Measurements from ENCODE around the gene PACRG.

Gene PACRG

DNA sequence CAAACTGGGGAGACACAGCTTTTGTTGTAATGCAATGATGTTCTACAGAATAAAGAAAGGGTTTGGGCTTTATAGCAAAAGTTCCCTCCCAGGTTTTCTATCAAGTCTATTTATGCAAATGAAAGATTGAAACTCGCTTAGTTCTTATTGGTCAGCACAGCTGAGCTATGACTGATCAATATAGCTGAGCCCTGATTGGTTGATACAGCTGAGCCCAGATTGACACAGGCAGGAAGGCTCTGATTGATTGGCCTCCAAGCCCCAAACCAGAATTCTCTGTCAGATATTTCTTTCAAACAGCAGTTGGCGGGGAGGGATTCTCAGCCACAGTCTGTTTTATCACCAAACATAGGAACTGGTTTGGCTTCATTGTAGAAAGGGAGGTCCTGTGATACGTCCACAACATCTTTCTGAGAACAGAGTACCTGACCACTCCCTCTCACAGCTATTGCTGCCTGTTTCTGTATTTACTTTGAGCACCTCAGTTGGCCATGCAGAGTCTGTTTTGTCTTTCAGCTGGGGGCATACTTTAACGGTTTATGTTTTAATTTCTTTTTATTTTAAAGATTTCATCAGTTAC, 223.5 kb downstream of the PACRG start:
- in situ Hi-C loops (cut with HindIII; ENCODE audit: low pct_unique_long_range_greater_than_20kb, low sequenced_read_pairs): no loop called here

DNA sequence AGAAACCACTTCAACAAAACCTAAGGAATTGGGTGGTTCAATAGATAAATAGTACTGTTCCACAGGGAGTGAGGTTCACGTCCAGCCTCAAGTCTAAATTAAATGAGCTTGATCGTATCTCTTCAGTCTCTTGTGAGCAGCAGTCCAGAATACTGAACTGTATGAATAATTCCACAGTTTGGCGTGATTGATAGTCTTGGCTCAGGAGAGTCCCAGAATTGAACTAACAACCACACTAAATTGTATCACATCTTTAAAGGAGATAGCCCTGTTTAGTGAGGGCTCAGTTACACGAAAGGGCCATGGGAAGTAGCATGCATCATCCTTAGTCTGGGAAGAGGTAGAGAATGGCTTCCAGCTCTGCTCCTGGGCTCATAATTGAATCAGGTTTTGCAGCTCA, 224.6 kb downstream of the PACRG start:
- no peak for DNase-seq (ENCODE audit: low read depth in 1 of 2, low spot score in 1 of 2)
- in situ Hi-C loops (cut with HindIII; ENCODE audit: low pct_unique_long_range_greater_than_20kb, low sequenced_read_pairs): no loop called here
- no peak for TF ChIP-seq JUND (IDR thresholded peaks at IDR 0.05; ENCODE audit: low read depth)

More for the DNA sequence above, 223.5 kb downstream of the PACRG start:
- no peak for TF ChIP-seq JUND (IDR thresholded peaks at IDR 0.05; ENCODE audit: low read depth)
- no peak for DNase-seq (ENCODE audit: low read depth in 1 of 2, low spot score in 1 of 2)

DNA sequence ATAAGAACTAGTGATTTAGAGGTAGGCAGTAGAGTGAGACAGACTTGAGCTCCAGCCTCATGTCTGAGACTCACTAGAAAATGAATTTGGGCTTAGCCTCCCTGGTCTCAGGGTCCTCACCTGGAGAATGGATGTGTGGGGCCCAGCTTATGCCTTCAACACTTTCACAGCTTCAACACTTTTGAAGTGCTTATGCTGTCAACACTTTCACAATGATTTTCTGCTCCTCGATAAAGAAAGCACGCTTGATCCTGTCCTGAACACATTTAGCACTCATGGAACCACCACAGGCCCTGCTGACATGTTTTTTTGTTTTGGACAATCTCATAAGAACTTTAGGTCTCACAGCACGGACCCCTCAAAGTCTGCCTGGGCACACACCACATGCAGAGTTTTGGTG, 229.3 kb downstream of the PACRG start:
- DNase-seq (ENCODE audit: low read depth in 1 of 2, low spot score in 1 of 2): no peak
- in situ Hi-C loops (cut with HindIII; ENCODE audit: low pct_unique_long_range_greater_than_20kb, low sequenced_read_pairs): no loop called here
- no peak for TF ChIP-seq JUND (IDR thresholded peaks at IDR 0.05; ENCODE audit: low read depth)

DNA sequence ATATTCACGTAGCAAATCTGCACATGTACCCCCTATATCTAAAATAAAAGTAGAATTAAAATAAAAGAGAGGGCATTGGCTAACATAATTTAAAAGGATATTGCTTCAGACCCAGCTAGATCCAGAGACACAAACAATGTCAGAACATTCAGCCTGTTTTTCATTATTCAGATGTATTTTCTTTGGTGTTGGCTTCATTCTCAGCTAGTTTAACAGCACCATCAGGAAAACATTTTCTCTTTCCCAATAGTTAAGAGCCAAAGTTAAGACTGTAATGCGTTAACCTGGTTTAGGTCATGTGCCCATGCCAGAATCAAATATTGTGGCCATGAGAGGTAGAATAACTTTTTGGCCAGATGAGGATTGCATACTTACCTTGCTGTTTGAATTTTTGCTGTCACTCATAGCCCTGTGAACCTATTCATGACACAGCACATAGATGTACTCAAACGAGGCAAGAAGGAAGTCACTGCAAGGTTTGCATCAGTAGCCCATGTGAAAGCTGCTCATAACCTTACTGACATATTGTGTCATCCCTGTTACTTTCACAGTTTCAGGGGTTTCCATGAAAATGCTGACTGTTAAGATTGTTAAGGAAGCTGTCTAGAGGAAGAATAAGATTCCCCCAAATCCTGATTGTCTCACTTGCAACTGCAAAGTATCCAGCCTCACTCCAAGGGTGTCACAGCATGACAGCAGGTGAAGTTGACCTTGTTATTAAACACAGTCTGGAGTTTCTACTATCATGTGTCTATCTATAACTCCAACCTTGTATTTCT, 233.1 kb downstream of the PACRG start:
- no peak for DNase-seq (ENCODE audit: low read depth in 1 of 2, low spot score in 1 of 2)
- in situ Hi-C loops (cut with HindIII; ENCODE audit: low pct_unique_long_range_greater_than_20kb, low sequenced_read_pairs): no loop called here
- no peak for TF ChIP-seq JUND (IDR thresholded peaks at IDR 0.05; ENCODE audit: low read depth)

GRCh38 chr6:162962093-162962492, 234.3 kb downstream of the PACRG start:
- in situ Hi-C loops (cut with HindIII; ENCODE audit: low pct_unique_long_range_greater_than_20kb, low sequenced_read_pairs): no loop called here
- TF ChIP-seq JUND (IDR thresholded peaks at IDR 0.05; ENCODE audit: low read depth): no peak
- no peak for DNase-seq (ENCODE audit: low read depth in 1 of 2, low spot score in 1 of 2)

- no peak for TF ChIP-seq JUND (IDR thresholded peaks at IDR 0.05; ENCODE audit: low read depth)
- DNase-seq (ENCODE audit: low read depth in 1 of 2, low spot score in 1 of 2): no peak
- in situ Hi-C loops (cut with HindIII; ENCODE audit: low pct_unique_long_range_greater_than_20kb, low sequenced_read_pairs): no loop called here
These were observed 236.1 kb downstream of the PACRG start for GRCh38 chr6:162963861-162964260.

DNA sequence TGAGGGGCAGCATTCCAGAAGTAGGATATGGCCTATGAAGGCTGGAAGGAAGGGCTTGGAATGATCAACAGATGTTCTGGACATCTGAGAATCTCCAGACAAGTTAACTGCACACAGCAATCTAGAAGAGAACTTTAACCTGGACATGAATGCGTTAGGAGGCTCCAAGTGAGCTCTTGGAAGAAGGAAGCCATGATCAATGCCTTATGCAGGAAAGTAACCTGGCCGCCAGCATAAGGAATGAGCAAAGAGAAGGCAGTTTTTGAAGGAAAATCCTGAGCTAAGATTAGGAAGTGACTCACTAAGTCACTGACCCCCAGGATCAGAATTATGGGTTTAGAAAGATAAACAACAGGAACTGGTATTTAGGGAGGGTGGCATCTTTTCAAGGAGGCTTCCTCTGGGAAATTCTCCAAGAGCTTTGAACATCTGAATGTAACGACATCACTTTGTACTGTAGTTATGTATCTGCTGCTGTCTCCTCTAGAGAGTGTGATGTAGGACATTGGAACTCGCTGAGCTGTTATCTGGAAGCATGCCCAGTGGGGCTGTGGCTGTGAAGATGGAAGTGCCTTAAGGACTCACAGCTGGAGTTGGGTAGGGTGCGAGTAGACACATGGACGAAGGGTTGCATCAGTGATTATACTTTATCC, 236.8 kb downstream of the PACRG start:
- in situ Hi-C loops (cut with HindIII; ENCODE audit: low pct_unique_long_range_greater_than_20kb, low sequenced_read_pairs): no loop called here
- no peak for TF ChIP-seq JUND (IDR thresholded peaks at IDR 0.05; ENCODE audit: low read depth)
- no peak for DNase-seq (ENCODE audit: low read depth in 1 of 2, low spot score in 1 of 2)

DNA sequence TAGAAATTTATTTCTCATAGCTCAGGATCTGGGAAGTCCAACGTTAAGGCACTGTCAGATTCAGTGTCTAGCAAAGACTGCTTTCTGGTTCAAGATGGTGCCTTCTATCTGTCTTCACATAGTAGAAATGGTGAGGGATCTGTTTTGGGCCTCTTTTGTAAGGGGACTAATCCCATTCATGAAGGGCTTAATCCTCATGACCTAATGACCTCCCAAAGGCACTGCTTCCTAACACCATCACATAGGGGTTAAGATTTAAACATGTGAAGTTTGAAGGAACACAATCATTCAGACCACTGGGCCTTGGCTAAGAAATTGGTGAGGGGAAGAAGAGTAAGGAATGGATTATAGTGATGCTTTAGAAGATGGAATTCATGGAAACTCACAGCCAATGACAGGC, 237.6 kb downstream of the PACRG start:
- in situ Hi-C loops (cut with HindIII; ENCODE audit: low pct_unique_long_range_greater_than_20kb, low sequenced_read_pairs): no loop called here
- no peak for TF ChIP-seq JUND (IDR thresholded peaks at IDR 0.05; ENCODE audit: low read depth)
- DNase-seq (ENCODE audit: low read depth in 1 of 2, low spot score in 1 of 2): no peak

- no peak for DNase-seq (ENCODE audit: low read depth in 1 of 2, low spot score in 1 of 2)
- no peak for TF ChIP-seq JUND (IDR thresholded peaks at IDR 0.05; ENCODE audit: low read depth)
- in situ Hi-C loops (cut with HindIII; ENCODE audit: low pct_unique_long_range_greater_than_20kb, low sequenced_read_pairs): no loop called here
These were observed 242.5 kb downstream of the PACRG start for GRCh38 chr6:162970246-162970645.

DNA sequence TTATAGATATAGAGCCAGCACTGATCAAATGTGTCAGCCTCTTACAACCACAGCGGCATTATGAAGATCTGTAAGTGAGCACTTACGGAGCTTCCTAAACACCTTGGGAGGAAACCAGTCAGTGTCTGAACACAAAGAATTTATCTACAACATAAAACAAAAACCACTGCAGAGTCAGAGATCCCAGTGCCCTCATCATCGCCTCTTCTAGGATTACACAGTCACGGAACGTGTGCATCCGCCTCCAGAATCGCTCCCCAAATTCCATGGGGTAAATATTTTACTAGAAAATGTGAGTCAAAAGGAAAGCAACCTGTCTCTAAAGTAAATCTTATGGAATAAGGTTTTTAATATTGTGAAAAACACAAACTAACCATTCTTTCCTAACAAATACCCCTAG, 243.6 kb downstream of the PACRG start:
- no peak for DNase-seq (ENCODE audit: low read depth in 1 of 2, low spot score in 1 of 2)
- in situ Hi-C loops (cut with HindIII; ENCODE audit: low pct_unique_long_range_greater_than_20kb, low sequenced_read_pairs): no loop called here

DNA sequence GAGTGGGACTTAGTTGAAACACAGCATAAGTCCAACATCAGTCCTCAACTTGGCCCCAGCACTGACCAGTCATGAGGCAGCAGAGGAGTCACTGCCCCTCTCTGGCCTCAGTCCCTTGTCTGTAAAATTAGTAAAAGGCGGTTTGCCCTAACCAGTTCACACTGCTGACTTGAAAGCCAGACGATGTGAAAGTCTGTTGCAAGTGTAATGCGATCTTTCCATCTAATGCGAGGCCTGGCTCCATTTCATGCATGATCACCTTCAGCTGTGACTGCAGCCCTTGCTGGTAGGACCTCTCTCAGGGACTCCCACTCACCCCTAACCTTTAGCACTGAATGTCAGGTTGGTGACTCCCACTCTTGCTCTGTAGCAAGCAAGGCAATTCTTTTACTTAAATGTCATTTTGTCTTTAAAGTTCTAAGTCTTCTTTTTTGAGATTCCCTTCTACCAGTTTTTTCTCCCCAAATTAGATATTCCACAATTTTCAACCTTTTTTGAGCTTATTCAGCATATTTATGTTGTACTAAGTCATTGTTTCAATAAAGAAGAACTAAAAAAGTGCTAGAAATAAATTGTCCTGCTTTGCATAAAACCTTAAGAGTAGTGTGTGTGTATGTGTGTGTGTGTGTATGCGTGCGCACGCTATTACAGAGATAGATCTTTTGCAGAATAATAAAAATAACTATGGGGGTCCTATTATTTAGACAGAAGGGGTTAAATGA, 245.5 kb downstream of the PACRG start:
- no peak for DNase-seq (ENCODE audit: low read depth in 1 of 2, low spot score in 1 of 2)
- in situ Hi-C loops (cut with HindIII; ENCODE audit: low pct_unique_long_range_greater_than_20kb, low sequenced_read_pairs): no loop called here
- no peak for TF ChIP-seq JUND (IDR thresholded peaks at IDR 0.05; ENCODE audit: low read depth)

More for the DNA sequence above, 243.6 kb downstream of the PACRG start:
- TF ChIP-seq JUND (IDR thresholded peaks at IDR 0.05; ENCODE audit: low read depth): no peak

DNA sequence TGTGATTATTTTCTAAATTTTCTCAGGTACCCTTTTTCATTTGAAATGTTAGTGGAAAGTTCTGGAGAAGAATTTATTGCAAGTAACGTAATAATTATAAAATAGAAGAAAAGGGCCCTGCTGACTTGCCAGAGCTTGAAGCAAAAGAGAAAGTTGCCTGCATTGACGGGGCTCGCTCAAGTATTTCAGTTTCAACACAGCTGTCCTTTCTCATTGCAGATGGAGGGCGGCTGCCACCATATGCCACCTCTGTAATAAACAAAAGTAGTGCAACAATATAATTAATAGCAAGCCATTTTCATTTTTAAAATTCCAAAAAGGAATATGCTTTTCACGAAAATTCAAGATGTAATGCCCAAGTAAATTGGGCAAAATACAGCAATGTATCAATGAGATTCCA, 246.2 kb downstream of the PACRG start:
- no peak for TF ChIP-seq JUND (IDR thresholded peaks at IDR 0.05; ENCODE audit: low read depth)
- in situ Hi-C loops (cut with HindIII; ENCODE audit: low pct_unique_long_range_greater_than_20kb, low sequenced_read_pairs): no loop called here

DNA sequence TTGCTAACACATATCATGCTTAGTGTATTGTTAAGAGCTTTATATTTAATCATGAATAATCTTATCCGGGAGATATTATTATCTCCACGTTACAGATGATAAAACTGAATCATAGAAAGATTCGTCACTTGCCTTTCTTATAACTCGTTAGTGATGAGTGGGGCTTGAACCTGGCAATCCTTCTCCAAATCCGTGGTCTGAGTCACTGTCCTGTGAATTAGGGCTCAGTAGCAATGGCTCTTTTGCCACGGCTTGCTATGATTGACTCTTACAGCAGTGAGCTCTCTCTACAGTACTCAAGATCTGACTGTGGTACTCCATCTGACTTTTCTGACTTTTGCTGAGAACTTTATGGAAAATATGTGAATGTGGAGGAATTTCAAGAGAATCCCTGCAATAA, 246.9 kb downstream of the PACRG start:
- TF ChIP-seq JUND (IDR thresholded peaks at IDR 0.05; ENCODE audit: low read depth): no peak
- in situ Hi-C loops (cut with HindIII; ENCODE audit: low pct_unique_long_range_greater_than_20kb, low sequenced_read_pairs): no loop called here
- no peak for DNase-seq (ENCODE audit: low read depth in 1 of 2, low spot score in 1 of 2)

More for the DNA sequence above, 246.2 kb downstream of the PACRG start:
- DNase-seq (ENCODE audit: low read depth in 1 of 2, low spot score in 1 of 2): no peak

All from T47D (cell line).